Putamen (tissue), 1 donor: ENCODE measurements around the gene HS3ST2.

Source experiments
- DNase-seq: peaks from one replicate; pipeline ENCODE4 v3.0.0-alpha.2; 2016; ENCODE audit warnings: low spot score

Gene HS3ST2

DNA sequence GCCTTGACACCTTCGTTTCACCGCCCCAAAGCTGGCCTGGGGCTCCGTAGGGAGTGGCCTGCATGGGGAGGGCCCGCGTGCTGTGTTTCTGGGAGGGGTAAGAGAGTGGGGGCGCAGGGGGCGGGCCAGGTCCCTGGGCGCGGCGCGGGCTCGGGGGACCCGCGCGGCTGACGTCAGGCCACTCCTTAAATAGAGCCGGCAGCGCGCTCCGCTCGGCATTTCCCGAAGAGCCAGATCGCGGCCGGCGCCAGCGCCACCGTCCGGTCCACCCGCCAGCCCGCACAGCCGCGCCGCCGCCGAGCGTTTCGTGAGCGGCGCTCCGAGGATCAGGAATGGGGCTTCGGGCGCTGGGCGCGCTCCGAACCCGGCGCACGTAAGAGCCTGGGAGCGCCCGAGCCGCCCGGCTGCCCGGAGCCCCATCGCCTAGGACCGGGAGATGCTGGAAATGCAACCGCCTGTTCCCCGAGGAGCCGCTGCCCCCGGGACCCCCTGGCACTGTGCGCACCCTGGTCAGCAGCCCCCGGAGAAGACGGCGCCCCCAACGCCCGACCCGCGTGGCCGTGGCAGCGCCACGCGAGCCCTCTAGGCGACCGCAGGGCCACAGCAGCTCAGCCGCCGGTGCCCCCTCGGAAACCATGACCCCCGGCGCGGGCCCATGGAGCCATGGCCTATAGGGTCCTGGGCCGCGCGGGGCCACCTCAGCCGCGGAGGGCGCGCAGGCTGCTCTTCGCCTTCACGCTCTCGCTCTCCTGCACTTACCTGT, at the start of gene HS3ST2:
HS3ST2 (plus strand) TSS at position 215 of the 763 bp plus-strand sequence; CDS start at position 664, 449 bp downstream.
- no peak for DNase-seq

DNA sequence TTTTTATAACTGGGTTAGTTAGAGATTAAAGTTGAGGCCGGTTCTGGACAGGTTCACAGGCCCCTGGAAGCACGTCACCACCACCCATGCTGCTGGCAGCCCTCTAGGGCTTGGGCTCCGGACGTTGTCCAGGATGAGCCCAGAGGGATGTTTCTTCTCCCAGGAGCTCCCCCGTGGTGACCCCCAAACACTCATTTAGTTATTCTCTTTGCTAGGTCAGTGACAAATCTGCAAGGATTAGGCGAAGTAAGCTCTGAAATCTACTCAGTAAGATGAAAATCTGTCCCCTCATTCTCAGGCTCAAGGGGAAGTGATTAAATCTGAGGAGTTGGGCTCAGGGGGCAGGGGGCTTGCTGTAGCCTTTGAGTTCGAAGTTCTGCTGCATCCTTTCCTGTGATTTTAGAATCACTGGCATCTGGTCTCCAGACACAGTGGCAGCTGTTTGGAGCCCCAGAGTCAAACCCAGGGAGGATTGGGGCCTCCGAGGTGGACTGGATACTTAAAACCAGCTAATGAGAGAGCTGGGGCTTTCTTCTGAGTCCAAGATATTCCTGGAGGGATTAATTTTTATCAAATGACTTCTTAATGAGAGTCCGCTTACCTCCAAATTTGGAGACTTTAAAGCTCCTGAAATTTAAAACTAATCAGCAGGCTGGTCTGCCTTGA, 49.2 kb upstream of the HS3ST2 start:
- no peak for DNase-seq

DNA sequence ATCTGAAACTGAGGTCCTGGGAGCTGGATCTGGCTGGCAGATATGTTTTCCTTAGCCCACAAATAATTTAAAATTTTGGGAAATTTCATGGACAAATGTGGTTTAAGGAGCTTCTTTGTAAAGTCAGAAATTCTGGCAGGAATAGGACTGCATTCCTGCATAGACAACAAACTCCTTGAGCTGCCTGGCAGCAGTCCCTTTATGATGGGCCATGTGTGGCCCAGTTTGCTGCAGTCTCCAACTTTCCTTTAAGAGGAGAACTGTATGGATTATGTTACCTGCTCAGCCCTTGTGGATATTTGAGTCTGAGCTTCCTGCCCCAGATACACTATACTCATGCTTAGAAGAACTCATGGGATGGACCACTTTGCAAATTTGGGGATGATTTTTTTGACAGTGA, 48.5 kb upstream of the HS3ST2 start:
- DNase-seq: no peak

DNA sequence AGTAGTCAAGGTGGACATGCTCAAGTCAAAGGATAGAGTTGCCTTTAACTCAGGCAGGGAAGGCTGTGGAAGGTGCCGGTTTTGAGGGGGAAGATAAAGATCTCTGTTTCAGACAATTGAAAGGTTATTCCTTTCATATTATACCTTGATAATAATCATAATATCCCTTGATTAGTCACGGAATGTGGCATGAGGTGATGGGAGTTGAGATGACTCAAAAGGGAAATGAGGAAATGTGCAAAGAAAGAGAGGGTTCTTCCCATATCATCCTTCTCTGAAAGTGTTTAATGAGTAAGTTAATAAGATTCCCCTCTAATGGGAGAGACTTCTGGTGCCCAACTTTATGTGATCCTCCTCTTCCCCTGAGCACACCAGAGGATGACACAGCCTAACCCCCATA, 43.1 kb upstream of the HS3ST2 start:
- DNase-seq: no peak

DNA sequence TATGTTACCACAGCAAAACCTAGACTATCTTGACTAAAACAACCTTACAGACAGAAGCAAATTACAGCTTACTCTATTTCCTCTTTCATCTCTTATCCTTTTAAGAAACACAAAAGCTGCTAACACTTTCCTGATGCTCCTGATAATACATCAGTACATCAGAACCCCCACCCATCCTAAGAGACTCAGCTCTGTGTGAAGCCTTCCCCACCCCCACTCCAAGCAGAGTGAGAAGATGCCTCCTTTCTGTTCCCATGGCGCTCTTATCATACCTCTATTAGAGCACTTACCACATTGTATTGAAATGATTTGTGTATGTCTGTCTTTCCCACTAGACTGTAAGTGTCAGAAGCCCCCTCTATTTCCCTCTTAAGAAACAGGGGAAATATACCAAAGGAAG, 42.4 kb upstream of the HS3ST2 start:
- no peak for DNase-seq

DNA sequence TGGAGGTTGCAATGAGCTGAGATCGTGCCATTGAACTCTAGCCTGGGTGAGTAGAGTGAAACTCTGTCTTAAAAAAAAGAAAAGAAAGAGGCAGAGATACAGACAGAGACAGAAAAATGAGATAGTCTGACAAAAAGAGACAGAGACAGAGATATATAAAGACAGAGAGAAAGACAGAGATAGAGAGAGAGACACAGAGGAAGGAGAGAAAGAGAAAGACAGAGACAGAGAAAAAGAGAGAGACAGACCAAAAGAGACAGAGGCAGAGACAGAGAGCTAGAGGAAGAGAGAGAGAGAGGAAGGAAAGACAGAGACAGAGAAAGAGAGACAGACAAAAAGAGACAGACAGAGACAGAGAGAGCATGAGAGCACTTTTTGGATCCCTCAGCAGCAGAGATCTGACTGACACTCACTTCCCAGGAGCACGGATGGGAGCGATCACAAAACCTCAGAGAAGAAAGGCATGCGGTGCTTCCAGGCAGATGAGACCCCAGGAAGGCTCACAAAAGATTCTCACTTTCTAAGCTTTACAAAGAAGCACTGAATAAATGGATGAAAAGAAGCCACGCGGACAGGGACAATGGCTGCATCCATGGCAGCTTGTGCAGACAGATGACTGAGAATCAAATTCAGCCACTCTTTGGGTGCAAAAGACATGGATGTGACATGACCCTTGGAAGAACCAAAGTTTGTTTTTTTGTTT, 38.6 kb upstream of the HS3ST2 start:
- DNase-seq: no peak

DNA sequence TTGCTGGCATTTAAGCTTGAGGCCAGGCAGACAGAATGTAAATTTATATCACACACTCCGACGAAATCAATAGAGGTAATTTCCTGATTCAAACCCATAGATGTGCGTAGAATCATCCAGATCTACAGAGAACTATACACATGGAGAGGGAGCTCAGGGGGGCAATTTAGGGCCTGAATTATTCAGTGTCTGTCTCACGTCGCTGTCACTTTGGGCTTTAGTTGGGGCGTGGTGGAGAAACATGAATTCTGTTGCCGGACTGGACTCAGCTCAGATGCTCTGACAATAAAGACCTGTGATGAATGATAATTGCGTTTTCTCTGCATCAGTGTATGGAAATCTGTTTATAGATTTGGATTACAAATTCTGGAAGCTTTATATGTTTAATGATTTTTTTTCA, 32.5 kb upstream of the HS3ST2 start:
- DNase-seq: no peak

DNA sequence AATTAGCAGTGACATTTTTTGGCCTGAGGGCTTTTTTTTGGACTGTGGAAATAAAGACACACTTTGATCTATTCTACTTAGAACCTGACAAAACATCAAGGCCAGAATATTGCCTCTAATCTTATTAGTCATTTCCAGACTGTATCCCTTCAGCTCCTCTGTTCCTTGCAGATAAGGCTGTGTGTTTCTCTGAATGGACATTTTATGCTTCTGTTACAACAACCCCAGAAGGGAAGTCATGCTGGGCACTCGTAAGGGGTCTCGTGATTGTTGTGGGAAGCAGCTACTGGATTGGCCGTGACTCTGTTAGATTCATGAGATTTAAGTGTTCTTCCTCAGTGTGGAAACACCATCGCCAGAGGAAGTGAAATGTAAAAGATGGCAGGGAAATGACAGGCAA, 31.6 kb upstream of the HS3ST2 start:
- peak; percentile 34 for DNase-seq

DNA sequence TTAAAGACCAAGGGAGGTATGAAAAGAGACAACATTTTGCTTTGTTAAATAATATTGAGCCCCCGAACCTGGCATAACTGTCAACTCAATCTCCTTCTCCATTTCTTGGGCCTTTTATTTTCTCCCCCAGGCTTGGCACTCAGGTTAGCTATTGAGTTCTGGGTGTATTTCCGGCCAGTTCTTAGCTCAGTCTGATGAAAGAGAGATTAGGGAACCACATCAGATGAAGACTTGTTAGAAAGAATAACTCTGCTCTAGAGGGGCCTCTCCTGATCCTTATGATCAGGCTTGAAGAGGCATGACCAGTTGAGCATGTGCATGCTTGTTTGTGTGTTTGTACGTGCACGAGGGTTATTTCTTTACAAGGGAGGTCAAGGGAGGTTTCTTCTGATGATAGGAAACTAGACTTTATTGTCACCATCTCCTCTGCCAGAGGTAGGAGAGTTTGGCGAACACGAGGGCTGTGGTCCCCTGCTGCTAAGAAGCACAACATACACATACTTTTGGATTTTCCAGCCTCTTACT, 29.2 kb upstream of the HS3ST2 start:
- DNase-seq: no peak

DNA sequence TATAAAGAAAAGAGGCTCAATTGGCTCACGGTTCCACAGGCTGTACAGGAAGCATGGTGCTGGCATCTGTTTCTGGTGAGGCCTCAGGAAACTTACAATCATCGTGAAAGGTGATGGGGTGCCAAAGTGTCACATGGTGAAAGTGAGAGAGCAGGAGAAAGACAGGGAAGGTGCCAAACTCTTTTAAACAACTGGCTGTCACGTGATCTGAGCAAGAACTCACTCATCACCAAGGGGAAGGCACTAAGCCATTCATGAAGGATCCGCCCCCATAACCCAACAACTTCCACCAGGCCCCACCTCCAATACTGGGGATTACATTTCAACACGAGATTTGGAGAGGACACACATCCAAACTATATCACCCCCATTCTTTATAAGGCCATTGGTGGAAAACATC, 28.4 kb upstream of the HS3ST2 start:
- DNase-seq: no peak

DNA sequence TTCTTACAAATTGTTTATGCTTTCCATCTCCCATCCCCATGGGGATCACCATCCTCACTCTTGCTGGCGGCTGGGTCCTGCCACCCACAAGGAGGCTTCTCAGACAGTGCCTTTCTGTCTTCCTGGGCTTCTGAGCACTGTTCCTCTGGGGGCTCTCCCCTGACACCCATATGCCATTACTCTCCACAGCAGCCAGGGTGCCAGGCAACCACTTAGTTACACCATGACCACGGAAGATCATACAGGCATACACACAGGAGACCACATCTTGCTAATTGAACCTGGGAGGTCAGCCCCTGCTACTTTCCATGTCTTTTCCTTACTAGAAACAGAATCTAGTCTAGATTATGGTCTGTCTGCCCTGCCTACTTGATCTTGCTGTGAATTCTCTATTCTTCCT, 27.7 kb upstream of the HS3ST2 start:
- DNase-seq: no peak

DNA sequence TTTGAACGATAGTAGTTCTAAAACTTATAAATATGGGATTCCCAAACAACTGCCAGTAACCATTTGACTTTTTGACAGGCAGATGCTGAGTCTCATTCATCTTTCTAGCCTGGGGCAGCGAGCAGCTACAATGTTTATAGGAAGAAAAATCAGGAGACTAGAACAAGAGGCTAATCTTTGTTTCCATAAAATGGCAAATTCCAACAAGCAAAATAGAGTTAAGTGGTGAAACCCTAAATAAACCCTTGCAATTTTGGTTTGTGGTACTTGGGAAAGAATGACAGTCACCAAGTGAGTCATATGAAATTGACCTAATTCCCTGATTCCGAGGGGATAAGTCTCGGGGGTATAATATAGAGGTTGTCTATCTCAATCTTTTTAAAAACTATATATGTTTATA, 27.3 kb upstream of the HS3ST2 start:
- DNase-seq: no peak

DNA sequence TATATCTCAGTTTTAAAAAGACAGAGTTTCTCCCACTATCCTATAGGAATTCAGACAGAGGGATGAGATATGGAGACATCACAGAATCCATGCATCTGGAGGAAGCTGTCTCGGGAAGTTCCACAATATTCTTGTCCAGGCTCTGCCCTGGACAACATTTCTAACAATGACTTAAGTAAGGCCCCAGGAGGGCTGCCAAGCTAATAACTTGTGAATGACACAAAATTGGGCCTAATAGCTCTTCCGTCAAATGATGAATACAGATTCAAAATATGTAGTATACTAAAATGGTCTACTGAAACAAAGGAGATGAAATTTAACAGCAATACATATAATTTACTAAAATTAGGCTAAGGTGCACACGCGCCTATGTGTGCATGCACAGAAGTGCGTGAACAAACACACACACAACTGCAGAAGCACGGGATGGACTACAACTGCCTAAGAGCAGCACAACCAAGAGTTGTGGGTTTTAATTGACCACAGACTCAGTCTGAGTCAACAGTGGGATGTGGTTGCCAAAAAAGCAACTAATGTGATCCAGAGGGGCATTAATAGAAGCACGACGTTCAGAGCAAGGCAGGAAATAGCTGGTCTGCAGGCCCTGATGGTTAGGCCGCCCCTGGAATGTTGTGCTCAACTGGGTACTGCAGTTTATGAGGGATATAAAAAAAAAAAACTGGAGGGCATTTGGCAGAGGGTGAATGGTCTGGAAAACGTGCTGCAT, 26.3 kb upstream of the HS3ST2 start:
- no peak for DNase-seq

DNA sequence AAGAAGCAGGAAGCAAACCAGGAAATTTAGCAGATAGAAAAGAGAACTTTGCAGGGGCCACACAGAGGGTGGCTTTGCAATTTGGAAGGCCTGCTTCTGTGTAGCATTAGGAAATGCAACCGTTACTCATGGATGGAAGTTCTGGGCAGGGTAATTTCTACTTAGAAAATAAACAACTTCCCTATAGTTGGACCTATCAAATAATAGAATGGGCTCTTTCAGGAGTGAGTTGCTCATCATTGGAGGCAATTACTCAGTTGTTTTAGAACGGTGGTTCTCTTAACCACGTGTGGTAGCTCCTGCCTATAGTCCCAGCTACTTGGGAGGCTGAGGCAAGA, 25.8 kb upstream of the HS3ST2 start:
- DNase-seq: no peak

DNA sequence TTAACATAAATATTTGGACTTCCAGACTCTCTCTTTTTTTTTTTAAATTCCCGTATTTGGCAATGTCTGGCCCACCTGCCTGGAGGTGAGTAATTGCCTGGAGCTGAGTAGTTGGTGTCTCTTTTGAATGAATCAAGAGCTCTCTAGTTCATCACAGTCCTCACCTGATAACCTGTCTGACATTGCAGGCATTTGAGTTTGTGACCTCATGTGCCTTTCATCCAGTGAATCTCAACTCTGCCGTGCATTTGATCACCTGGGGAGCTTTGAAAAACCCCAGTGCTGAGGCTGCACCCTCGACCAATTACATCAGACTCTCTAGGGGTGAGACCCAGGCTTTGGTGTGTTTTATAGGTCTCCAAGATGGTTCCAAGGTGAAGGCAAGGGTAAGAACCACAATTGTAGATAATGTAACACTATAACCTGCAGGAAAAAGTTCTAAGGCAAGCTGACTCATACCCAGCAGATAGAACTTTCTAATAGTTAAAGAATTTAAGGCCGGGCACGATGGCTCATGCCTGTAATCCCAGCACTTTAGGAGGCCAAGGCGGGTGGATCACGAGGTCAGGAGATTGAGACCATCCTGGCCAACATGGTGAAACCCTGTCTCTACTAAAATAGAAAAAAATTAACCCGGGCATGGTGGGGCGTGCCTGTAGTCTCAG, 24.5 kb upstream of the HS3ST2 start:
- no peak for DNase-seq

DNA sequence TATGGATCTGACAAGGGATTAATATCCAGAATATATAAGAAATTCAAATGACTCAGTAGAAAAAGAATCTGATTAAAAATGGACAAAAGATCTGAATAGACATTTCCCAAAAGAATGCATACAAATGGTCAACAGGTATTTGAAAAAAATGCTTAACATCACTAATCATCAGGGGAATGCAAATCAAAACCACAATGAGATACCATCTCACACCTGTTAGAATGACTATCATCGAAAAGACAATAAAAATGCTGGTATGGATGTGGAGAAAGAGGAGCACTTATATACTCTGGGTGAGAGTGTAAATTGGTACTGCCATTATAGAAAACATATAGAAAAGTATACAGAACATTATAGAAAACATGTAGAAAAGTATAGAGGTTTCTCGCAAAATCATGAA, 16.4 kb upstream of the HS3ST2 start:
- DNase-seq: no peak

DNA sequence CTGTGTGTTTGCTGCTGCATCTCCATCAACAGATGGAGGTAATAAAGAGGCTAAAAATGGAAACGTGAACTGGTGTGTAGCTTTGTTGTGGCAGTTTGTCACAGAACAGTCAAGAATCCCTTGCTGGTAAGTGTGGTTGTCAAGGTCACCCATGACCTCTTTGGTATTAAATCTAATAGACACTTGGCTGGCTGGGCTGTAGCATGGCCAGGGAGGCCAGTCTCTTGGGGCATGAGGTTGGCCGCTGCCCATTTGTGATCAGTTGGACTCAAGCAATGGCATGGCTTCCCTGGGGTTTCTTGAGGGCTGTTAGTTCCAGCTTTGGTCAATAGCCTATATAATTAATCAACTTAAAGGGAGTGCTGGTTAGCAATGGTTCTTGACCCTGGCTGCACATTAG, 14.8 kb upstream of the HS3ST2 start:
- no peak for DNase-seq

DNA sequence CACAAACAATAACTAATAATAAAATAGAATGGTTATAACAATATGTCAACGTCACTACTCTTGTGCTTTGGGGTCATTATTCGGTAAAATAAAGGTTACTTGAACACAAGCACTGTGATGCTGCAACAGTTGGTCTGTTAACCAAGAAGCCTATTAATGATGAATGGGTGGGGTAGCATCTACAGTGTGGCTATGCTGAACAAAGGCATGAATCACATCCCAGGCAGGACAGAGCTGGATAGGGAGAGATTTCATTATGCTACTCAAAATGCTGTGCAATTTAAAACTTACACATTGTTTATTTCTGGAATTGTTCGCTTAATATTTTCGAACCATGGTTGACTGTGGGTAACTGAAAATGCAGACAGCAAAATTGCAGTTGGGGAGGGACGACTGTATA, 9.1 kb upstream of the HS3ST2 start:
- no peak for DNase-seq

DNA sequence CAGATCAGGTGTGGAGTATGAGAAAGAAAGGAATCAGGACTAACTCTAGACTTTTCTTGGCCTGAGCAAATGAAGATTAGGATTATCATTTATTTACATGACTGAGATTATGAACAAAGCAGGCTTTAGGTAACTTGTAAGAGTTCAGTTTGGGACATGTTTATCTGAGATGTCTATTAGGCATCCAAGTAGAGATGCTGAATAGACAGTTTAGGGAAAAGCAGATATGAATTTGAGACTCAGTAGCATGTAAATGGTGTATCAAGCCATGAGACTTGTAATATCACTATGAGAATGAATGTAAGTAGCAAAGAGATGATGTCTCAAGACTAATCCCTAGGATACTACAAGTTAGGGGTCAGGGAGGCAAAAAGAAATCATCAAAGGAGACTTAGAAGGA, 8.6 kb upstream of the HS3ST2 start:
- DNase-seq: no peak

DNA sequence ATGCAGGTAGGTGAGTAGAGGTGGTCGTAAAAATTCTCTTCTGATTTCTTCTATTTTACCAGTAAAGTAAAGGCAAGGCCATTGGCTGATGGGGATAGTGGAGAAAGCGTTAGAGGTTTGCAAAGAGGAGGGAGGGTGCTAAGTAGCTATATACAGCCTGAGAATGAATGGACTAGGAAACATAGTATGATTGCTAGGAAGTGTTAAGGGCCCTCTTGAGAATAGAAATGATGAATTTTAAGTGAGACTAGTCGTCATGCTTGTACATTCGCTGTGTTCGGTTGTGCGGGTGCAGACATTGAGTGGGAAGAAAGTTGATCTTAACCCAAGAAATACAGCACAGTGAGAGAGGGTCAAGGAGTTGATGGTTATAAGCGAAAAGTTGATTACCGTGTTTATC, 7.2 kb upstream of the HS3ST2 start:
- DNase-seq: no peak

DNA sequence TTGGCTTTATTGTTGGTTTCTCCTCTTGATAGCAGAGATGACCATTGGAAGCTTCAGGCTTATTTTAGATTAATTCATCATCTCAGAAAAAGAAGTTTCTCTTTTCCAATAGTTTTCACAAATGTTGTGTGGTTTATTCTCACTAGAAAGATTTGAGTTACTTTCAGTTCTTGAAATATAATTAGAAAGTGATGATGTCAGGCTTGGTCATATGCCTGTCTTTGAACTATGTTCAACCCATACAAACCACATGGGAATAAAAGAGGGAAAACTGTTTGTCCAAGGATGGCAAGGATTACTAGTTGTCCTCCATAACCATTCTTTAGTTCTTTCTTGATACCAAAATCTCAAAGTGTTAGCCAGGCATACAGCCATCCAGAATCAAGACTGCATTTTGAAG, 3.7 kb upstream of the HS3ST2 start:
- DNase-seq: no peak
